ENCODE results near the gene CERK. TPM values are rescaled to one million over a fixed set of nuclear protein-coding genes. Genes with fewer than 3 reads are reported as not detected.

Gene CERK
- total and polyA plus RNA-seq, 2 of the 13 experiments (the other 11 are each of a cell fraction or from before 2014, with no cell fraction given) = 40.3 to 41.9 TPM

- H3K4me3 ChIP-seq (replicated peaks in 1 of 3; ENCODE audit: insufficient read depth in 1 of 3, low read depth in 2 of 3, low read length in 3 of 3) = no peak overlapping the region
- no peak overlapping the region for H3K4me2 ChIP-seq (ENCODE audit: low read depth, low read length)
- 81% methylated on average over 4 of the region's 4 CpGs for WGBS (ENCODE audit: low lambda C conversion rate)
- no peak overlapping the region for H2AFZ ChIP-seq (ENCODE audit: low read length)
- no peak for FAIRE-seq
- intact Hi-C loops (cut with micrococcal nuclease; ENCODE audit: unreplicated experiment) = no loop called here
- BruUV-seq (replicated peaks) = no TSS peak
- POLR2A ChIA-PET = no interaction called here
- no peaks in the 10 kb centered on the region for H3K27me3 ChIP-seq (ENCODE audit: control insufficient read depth in 1 of 2, insufficient read depth in 2 of 2, low read length in 2 of 2)
- H3K9ac ChIP-seq (ENCODE audit: insufficient read depth, low read depth, low read length) = no peak overlapping the region
- no peaks in the 10 kb centered on the region for H3K9me3 ChIP-seq (ENCODE audit: low read length)
- CTCF ChIA-PET (ENCODE audit: low intra/inter-chr PET ratio, low total read pairs) = no interaction called here
- H3K79me2 ChIP-seq (ENCODE audit: insufficient read depth, low read length) = no peaks in the 10 kb centered on the region
- H3K4me1 ChIP-seq (ENCODE audit: insufficient read depth, low read length) = peaks cover 6% of the 10 kb centered on the region; the same call in 1 of the 2 replicates
- ATAC-seq = no peak
- peaks cover 15 to 69% of the 10 kb centered on the region in 2 experiments for H3K36me3 ChIP-seq (replicated peaks in 1 of 2; ENCODE audit: control insufficient read depth in 1 of 2, insufficient read depth in 2 of 2, low read length in 2 of 2)
- DNase-seq (ENCODE audit: low spot score) = no peak
- no peak overlapping the region for H3K27ac ChIP-seq (ENCODE audit: extremely low read length, insufficient read depth, low read length)
- in situ Hi-C loops (cut with HindIII; ENCODE audit: extremely low pct_ligation_motif_present, low pct_unique_long_range_greater_than_20kb) = no loop called here
- H4K20me1 ChIP-seq (ENCODE audit: insufficient read depth, low read length) = no peaks in the 10 kb centered on the region; the same call in 1 of the 2 replicates
- no peak for TF ChIP-seq SATB2 (CRISPR knock-in tag; IDR thresholded peaks at IDR 0.05)
- no peak for TF ChIP-seq ATF4 (CRISPR knock-in tag; IDR thresholded peaks at IDR 0.05)
- no peak for TF ChIP-seq ZNF44 (CRISPR knock-in tag; IDR thresholded peaks at IDR 0.05)
- TF ChIP-seq ZNF567 (CRISPR knock-in tag; IDR thresholded peaks at IDR 0.05; ENCODE audit: borderline replicate concordance) = no peak
- TF ChIP-seq KDM4B (CRISPR knock-in tag; IDR thresholded peaks at IDR 0.05) = no peak
- TF ChIP-seq PCBP1 (IDR thresholded peaks at IDR 0.05; ENCODE audit: borderline replicate concordance, low read depth, low read length) = no peak
- TF ChIP-seq ZNF512 (CRISPR knock-in tag; IDR thresholded peaks at IDR 0.05) = no peak
- TF ChIP-seq ZNF646 (CRISPR knock-in tag; IDR thresholded peaks at IDR 0.05) = no peak
- no peak for TF ChIP-seq NFE2L1 (CRISPR knock-in tag; IDR thresholded peaks at IDR 0.05; ENCODE audit: borderline replicate concordance)
- TF ChIP-seq SMAD9 (CRISPR knock-in tag; IDR thresholded peaks at IDR 0.05) = no peak
- no peak for TF ChIP-seq MXD1 (CRISPR knock-in tag; IDR thresholded peaks at IDR 0.05)
- no peak for TF ChIP-seq GATAD1 (CRISPR knock-in tag; IDR thresholded peaks at IDR 0.05)
- TF ChIP-seq NAIF1 (CRISPR knock-in tag; IDR thresholded peaks at IDR 0.05; ENCODE audit: borderline replicate concordance) = no peak
- no peak for TF ChIP-seq ZC3H13 (CRISPR knock-in tag; IDR thresholded peaks at IDR 0.05)
- TF ChIP-seq IRF9 (CRISPR knock-in tag; IDR thresholded peaks at IDR 0.05; ENCODE audit: borderline replicate concordance) = no peak
These were observed 23.5 kb downstream of the CERK start for GRCh38 chr22:46714550-46714949.

Data from HepG2 (cell line).